GM23248 (cell line): ENCODE measurements around the gene GFPT1. TPM values are rescaled to one million over a fixed set of nuclear protein-coding genes. Genes with fewer than 3 reads are reported as not detected.
A peak's percentile ranks its signal among the peaks of the same experiment; 100 is the strongest.

Source experiments
- DNase-seq: peaks from one replicate; pipeline ENCODE4 v3.0.0-alpha.2; 2015
- H2AFZ ChIP-seq: fragments of 200-600 bp; sonication (generic); 2 replicates; pipeline ENCODE4 v1.6.1; 2016; ENCODE audit warnings: antibody characterized with exemption
- H3F3A ChIP-seq: fragments of 200-600 bp; sonication (generic); 2 replicates; pipeline ENCODE4 v1.6.1; 2016; ENCODE audit warnings: mild to moderate bottlenecking, antibody characterized with exemption, mixed run types; ENCODE audit not compliant: insufficient read depth
- H3K27ac ChIP-seq: fragments of 200-600 bp; sonication (generic); 2 replicates; pipeline ENCODE4 v1.5.1; 2016; ENCODE audit warnings: mild to moderate bottlenecking
- H3K27me3 ChIP-seq: fragments of 200-600 bp; sonication (generic); replicated peaks from 2 replicates; pipeline ENCODE4 v1.6.1; 2016; ENCODE audit warnings: mild to moderate bottlenecking; ENCODE audit not compliant: insufficient read depth
- H3K36me3 ChIP-seq: fragments of 200-600 bp; sonication (generic); 2 replicates; pipeline ENCODE4 v1.6.1; 2016; ENCODE audit warnings: low read depth, mild to moderate bottlenecking
- H3K4me1 ChIP-seq: fragments of 200-600 bp; sonication (generic); 2 replicates; pipeline ENCODE4 v1.6.1; 2016; ENCODE audit warnings: mild to moderate bottlenecking; ENCODE audit not compliant: insufficient read depth
- H3K4me2 ChIP-seq: fragments of 200-600 bp; sonication (generic); one replicate; pipeline ENCODE4 v1.6.1; 2016; ENCODE audit warnings: mild to moderate bottlenecking; ENCODE audit not compliant: unreplicated experiment
- H3K4me3 ChIP-seq: fragments of 200-600 bp; sonication (generic); 2 replicates; pipeline ENCODE4 v1.5.1; 2016; ENCODE audit warnings: mild to moderate bottlenecking
- H3K79me2 ChIP-seq: fragments of 200-600 bp; sonication (generic); 2 replicates; pipeline ENCODE4 v1.6.1; 2016; ENCODE audit warnings: mild to moderate bottlenecking; ENCODE audit not compliant: insufficient read depth
- H3K9ac ChIP-seq: fragments of 200-600 bp; sonication (generic); 2 replicates; pipeline ENCODE4 v1.6.1; 2016; ENCODE audit warnings: mild to moderate bottlenecking
- H3K9me2 ChIP-seq: fragments of 200-600 bp; sonication (generic); 2 replicates; pipeline ENCODE4 v1.6.1; 2016; ENCODE audit warnings: mixed run types, mild to moderate bottlenecking, moderate library complexity; ENCODE audit not compliant: insufficient read depth
- H3K9me3 ChIP-seq: fragments of 200-600 bp; sonication (generic); one replicate; pipeline ENCODE4 v1.6.1; 2017; ENCODE audit warnings: low read depth
- H4K20me1 ChIP-seq: fragments of 200-600 bp; sonication (generic); 2 replicates; pipeline ENCODE4 v1.6.0; 2016; ENCODE audit not compliant: insufficient read depth
- EZH2 ChIP-seq: fragments of 200-600 bp; sonication (generic); IDR thresholded peaks from 2 replicates; pipeline ENCODE4 v1.6.1; 2018; ENCODE audit warnings: antibody characterized with exemption, mild to moderate bottlenecking; ENCODE audit not compliant: insufficient read depth, poor library complexity, severe bottlenecking
- EZH2phosphoT487 ChIP-seq: fragments of 200-600 bp; sonication (generic); IDR thresholded peaks from 2 replicates; pipeline ENCODE4 v1.6.1; 2018; ENCODE audit warnings: antibody characterized with exemption, moderate library complexity, mild to moderate bottlenecking, low read depth; ENCODE audit not compliant: insufficient read depth
- WGBS, 2 experiments: methylation state at CpG; one replicate each; pipeline ENCODE4 v1.1.6; 2015 to 2017; ENCODE audit warnings: low lambda C conversion rate in 2 of 2, low coverage in 1 of 2; ENCODE audit errors: missing lambda C conversion rate in 2 of 2; 5-methylcytosine and 5-hydroxymethylcytosine counted together
- in situ Hi-C: fragments of 300-500 bp; cut with MboI; formaldehyde crosslinking; loops from 2 replicates; pipeline ENCODE4 v1.15.0; 2020
- polyA plus RNA-seq: library from polyadenylated mRNA; unstranded; fragments of >200 nt; fragmentation: Nextera tagmentation; extraction: Ambion mirVana; gene quantifications from 2 replicates; pipeline ENCODE4 v1.2.1, GENCODE V29; 2016
- total RNA-seq: library from RNA; depleted of rRNA; stranded (reverse); fragments of >200 nt; shearing (Covaris generic); gene quantifications from 2 replicates; pipeline ENCODE4 v1.2.3, GENCODE V29; 2014

GFPT1 gene
- total and polyA plus RNA-seq, 2 experiments from 2014 or later = 53.3 to 115 TPM

DNA sequence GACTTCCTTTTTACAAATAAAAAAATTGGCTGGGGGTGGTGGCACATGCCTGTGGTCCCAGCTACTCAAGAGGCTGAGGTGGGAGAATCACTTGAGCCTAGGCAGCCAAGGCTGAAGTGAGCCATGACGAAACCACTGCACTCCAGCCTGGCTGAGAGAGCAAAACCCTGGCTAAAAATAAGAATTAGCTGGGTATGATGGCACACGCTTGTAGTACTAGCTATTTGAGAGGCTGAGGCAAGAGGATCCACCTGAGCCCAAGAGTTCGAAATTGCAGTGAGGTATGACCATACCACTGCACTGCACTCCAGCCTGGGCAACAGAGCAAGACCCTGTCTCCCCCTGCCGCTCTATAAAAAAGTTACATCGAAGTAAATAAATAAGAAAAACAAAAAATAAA, 33.7 kb downstream of the GFPT1 start:
- H3K4me2 ChIP-seq = no peak overlapping the region
- peaks cover 52% of the 10 kb centered on the region for H3F3A ChIP-seq
- no peaks in the 10 kb centered on the region for H3K27me3 ChIP-seq
- no peaks in the 10 kb centered on the region for H4K20me1 ChIP-seq
- H3K27ac ChIP-seq = no peak overlapping the region
- H3K4me1 ChIP-seq = no peaks in the 10 kb centered on the region
- peaks cover 99% of the 10 kb centered on the region for H3K79me2 ChIP-seq
- DNase-seq = peak; percentile 21
- no peak for TF ChIP-seq EZH2phosphoT487
- TF ChIP-seq EZH2 = no peak
- in situ Hi-C loops = no loop called here
- no peak overlapping the region for H3K4me3 ChIP-seq
- H3K9ac ChIP-seq = no peak overlapping the region
- no peak overlapping the region for H2AFZ ChIP-seq
- WGBS, 2 experiments = 87 to 88% methylated on average over 5 of the region's 5 CpGs
- no peaks in the 10 kb centered on the region for H3K9me3 ChIP-seq
- no peaks in the 10 kb centered on the region for H3K9me2 ChIP-seq
- peaks cover 80% of the 10 kb centered on the region for H3K36me3 ChIP-seq

DNA sequence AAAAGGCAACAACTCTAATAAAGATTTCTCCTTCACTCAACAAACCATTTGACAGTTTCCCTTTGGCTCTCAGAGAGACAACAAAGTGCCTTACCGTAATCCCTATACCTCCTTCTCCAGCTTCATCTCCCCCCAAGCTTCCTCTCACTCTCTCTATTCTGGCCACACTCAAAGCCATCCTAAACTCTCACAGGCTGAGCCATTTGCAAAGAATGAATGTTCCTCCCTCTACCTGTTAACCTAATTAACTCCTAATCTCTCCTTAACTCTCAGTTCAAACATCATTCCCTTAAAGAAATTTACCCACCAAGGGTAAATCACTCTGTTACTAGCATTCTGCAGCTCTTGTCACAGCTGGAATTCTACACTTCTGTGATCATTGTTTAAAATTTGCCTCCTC, 38.2 kb downstream of the GFPT1 start:
- Histone ChIP-seq H3F3A (peaks cover 29% of the 10 kb centered on the region), H3K27ac (no peak overlapping the region), H3K4me1 (peaks cover 4% of the 10 kb centered on the region; the same call in 1 of the 2 replicates), H3K79me2 (peaks cover 99% of the 10 kb centered on the region), H3K36me3 (peaks cover 87% of the 10 kb centered on the region), H2AFZ (no peak overlapping the region), H3K9me2 (no peaks in the 10 kb centered on the region), H3K4me2 (no peak overlapping the region), H4K20me1 (no peaks in the 10 kb centered on the region), H3K9me3 (no peaks in the 10 kb centered on the region), H3K4me3 (no peak overlapping the region), H3K27me3 (no peaks in the 10 kb centered on the region), H3K9ac (no peak overlapping the region)
- TF ChIP-seq EZH2phosphoT487 (no peak), EZH2 (no peak)
- in situ Hi-C loops = no loop called here
- DNase-seq = no peak
- whole genome bisulfite sequencing, 2 experiments = 93% methylated on average over 1 of the region's 1 CpG

DNA sequence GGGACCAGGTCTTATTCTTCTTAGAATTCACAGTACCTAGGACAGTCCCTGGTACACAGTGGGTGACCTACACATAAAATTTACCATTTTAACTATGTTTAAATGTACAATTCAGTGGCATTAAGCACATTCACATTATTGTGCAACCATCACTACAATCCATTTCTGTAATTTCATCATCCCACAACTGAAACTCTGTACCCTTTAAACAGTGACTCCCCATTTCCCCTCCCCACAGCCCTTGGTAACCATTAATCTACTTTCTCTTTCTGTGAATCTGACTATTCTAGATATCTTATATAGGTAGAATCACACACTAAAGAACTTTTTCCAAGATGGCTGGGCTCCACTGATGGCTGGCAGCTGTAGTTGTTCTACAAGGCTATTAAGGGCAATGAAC, 41.6 kb downstream of the GFPT1 start:
- H3K27ac ChIP-seq = peak overlapping the region; percentile 32

DNA sequence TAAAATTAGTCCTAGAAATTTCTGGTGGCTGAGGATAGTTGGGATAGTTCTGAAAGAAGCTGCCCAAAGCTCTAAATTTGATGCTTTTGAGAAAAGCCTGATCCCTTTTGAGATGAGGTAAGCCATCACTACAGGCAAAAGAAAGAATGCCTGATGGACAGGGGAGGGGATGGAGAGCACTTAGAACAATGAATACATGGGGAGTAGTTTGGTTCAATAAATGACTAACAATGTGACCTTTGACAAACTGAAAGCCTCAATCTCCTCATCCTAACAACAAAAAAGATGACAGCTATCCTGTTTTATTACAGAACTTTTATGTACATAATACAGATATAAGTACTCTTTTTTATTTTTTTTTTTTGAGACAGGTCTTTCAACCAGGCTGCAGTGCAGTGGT, 42.7 kb downstream of the GFPT1 start:
- Histone ChIP-seq H3K9ac (no peak overlapping the region), H3K4me1 (peaks cover 20% of the 10 kb centered on the region), H3K9me2 (no peaks in the 10 kb centered on the region), H3K79me2 (peaks cover 91% of the 10 kb centered on the region), H4K20me1 (no peaks in the 10 kb centered on the region), H3K36me3 (peaks cover 89% of the 10 kb centered on the region), H3K27ac (no peak overlapping the region), H3K9me3 (no peaks in the 10 kb centered on the region), H3K27me3 (no peaks in the 10 kb centered on the region), H3K4me2 (no peak overlapping the region), H3K4me3 (no peak overlapping the region), H3F3A (peaks cover 55% of the 10 kb centered on the region), H2AFZ (no peak overlapping the region)
- DNase-seq = no peak
- in situ Hi-C loops = no loop called here
- no peak for TF ChIP-seq EZH2phosphoT487
- no peak for TF ChIP-seq EZH2

More for the DNA sequence above, 41.6 kb downstream of the GFPT1 start:
- Histone ChIP-seq H3K4me3 (no peak overlapping the region), H3K79me2 (peaks cover 94% of the 10 kb centered on the region), H2AFZ (no peak overlapping the region), H3F3A (peaks cover 54% of the 10 kb centered on the region), H3K9ac (no peak overlapping the region), H3K4me1 (peaks cover 13% of the 10 kb centered on the region), H3K9me3 (no peaks in the 10 kb centered on the region), H4K20me1 (no peaks in the 10 kb centered on the region), H3K4me2 (no peak overlapping the region), H3K9me2 (no peaks in the 10 kb centered on the region), H3K27me3 (no peaks in the 10 kb centered on the region), H3K36me3 (peaks cover 97% of the 10 kb centered on the region)
- in situ Hi-C loops = no loop called here
- TF ChIP-seq EZH2 (no peak), EZH2phosphoT487 (no peak)
- peak; percentile 24 for DNase-seq

DNA sequence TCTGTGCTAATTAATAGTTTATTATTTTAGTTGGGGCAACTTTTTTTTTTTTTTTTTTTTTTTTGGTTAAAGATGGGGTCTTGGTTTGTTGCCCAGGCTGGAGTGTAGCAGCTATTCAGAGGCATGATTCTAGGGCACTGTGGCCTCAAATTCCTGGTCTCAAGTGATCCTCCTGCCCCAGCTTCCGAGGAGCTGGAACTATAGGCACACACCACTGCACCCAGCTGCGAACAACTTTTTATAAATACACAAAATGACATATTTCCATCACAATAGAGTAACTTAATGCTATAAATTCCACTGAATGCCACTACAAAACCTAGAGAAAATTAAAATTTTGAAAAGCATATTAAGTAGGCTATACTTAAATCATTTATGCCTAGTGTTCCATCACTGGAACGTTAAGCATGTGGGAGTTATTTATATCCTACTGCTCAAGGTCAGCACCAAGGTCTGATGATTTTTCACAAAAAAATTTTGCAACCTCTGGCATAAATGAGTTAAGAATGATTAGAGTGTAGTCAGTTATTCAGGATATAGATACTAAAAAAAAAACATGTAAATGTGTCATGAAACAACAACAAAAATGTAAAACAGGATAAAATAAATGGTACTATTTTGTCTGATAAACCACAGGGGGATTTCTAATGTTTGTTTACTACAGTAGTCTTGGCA, 46.8 kb downstream of the GFPT1 start:
- TF ChIP-seq EZH2phosphoT487 (no peak), EZH2 (no peak)
- 46 to 51% methylated on average over 3 of the region's 3 CpGs for WGBS, 2 experiments
- H4K20me1 ChIP-seq = no peaks in the 10 kb centered on the region

More for the DNA sequence above, 46.8 kb downstream of the GFPT1 start:
- DNase-seq = peak; percentile 57
- H3K27me3 ChIP-seq = no peaks in the 10 kb centered on the region
- peaks cover 88% of the 10 kb centered on the region for H3K79me2 ChIP-seq
- H3K27ac ChIP-seq = peak overlapping the region; percentile 47
- no peaks in the 10 kb centered on the region for H3K9me2 ChIP-seq
- peaks cover 46% of the 10 kb centered on the region for H3F3A ChIP-seq
- no peaks in the 10 kb centered on the region for H3K9me3 ChIP-seq
- H3K36me3 ChIP-seq = peaks cover 85% of the 10 kb centered on the region
- no peak overlapping the region for H3K4me3 ChIP-seq
- in situ Hi-C loops = no loop called here
- peak overlapping the region; percentile 4; the same call in 1 of the 2 replicates for H3K9ac ChIP-seq
- no peak overlapping the region for H2AFZ ChIP-seq
- peak overlapping the region; percentile 20 for H3K4me2 ChIP-seq
- H3K4me1 ChIP-seq = peaks cover 16% of the 10 kb centered on the region
